ENCODE data around the gene ATP23. TPM values are rescaled to one million over a fixed set of nuclear protein-coding genes. Genes with fewer than 3 reads are reported as not detected.

Gene ATP23
- total and polyA plus RNA-seq, 10 of the 15 experiments (the other 5 are each of a cell fraction or from before 2014, with no cell fraction given): 1.6 to 28.1 (median 15.1) TPM

- TF ChIP-seq ZBTB40 (IDR thresholded peaks at IDR 0.05; ENCODE audit: borderline replicate concordance) (peak; percentile 92), CEBPZ (IDR thresholded peaks at IDR 0.05; ENCODE audit: low read depth, low read length) (no peak), EGR1 (IDR thresholded peaks at IDR 0.05; ENCODE audit: borderline replicate concordance in 1 of 2, low read depth in 2 of 2, low read length in 2 of 2) (no peak), ZNF592 (IDR thresholded peaks at IDR 0.05) (no peak), POLR2AphosphoS5 (IDR thresholded peaks at IDR 0.05; ENCODE audit: low read length) (peak; percentile 94), BACH1 (IDR thresholded peaks at IDR 0.05; ENCODE audit: borderline replicate concordance) (peak; percentile 30; the same call in 1 of the 2 replicates), SMC3 (IDR thresholded peaks at IDR 0.05; ENCODE audit: borderline replicate concordance, low read length) (no peak), ZNF687 (IDR thresholded peaks at IDR 0.05) (peak; percentile 91), RBBP5 (conservative IDR thresholded peaks at IDR 0.05) (no peak), GATAD2B (conservative IDR thresholded peaks at IDR 0.05; ENCODE audit: low read depth) (peak; percentile 67), TBL1XR1 (IDR thresholded peaks at IDR 0.05; ENCODE audit: low read depth, low read length) (peak; percentile 26; the same call in 1 of the 2 replicates), SP1 (IDR thresholded peaks at IDR 0.05; ENCODE audit: low read depth, low read length) (peak; percentile 41), HDAC2 (IDR thresholded peaks at IDR 0.05) (no peak)
Observed at GRCh38 chr12:57935839-57936512, 5.4 kb upstream of the ATP23 start (continued).
